Stimulated activated CD8-positive, alpha-beta memory T cell treated with anti-CD3 and anti-CD28 coated beads, Interleukin-12 subunit alpha, Interleukin-12 subunit beta, amount 100 ng/mL, for 24 hours (primary cell): ENCODE measurements around the gene EMC1.
"Not testable (repeated sequence)": the region's sequence is repeated elsewhere in the genome, so short reads cannot be mapped to it uniquely, and the experiment has no call there.

Source experiments
- DNase-seq: peaks from one replicate; pipeline ENCODE4 v3.0.0-alpha.2; 2020; ENCODE audit errors: extremely low read depth

EMC1 gene

GRCh38 chr1:19251305-19252196 is at the start of gene EMC1, which contains the start of gene MRTO4:
TSS of gene EMC1 (minus strand) at chr1:19251524. CDS start at chr1:19251509, 15 bp downstream.
TSS of gene MRTO4 (plus strand) at chr1:19251805. CDS start at chr1:19251836, 31 bp downstream.
- peak; percentile 75 for DNase-seq

- no peak for DNase-seq
Observed at GRCh38 chr1:19300211-19300610, 48.9 kb upstream of the EMC1 start.

GRCh38 chr1:19294638-19295037 is 43.3 kb upstream of the EMC1 start:
- DNase-seq: no peak

GRCh38 chr1:19289244-19289643 is 37.9 kb upstream of the EMC1 start:
- DNase-seq: no peak

- DNase-seq: peak; percentile 31
Observed at GRCh38 chr1:19288324-19289241, 37.3 kb upstream of the EMC1 start, which contains the start of gene AKR7A3. TSS of gene AKR7A3 (minus strand) at chr1:19288770. CDS start at chr1:19288709, 61 bp downstream.

GRCh38 chr1:19287436-19288185 is 36.3 kb upstream of the EMC1 start:
- DNase-seq: no peak

GRCh38 chr1:19285807-19286206 is 34.5 kb upstream of the EMC1 start:
- DNase-seq: not testable (repeated sequence)

GRCh38 chr1:19285366-19285765 is 34.0 kb upstream of the EMC1 start:
- DNase-seq: not testable (repeated sequence)

GRCh38 chr1:19284881-19285280 is 33.6 kb upstream of the EMC1 start:
- no peak for DNase-seq

GRCh38 chr1:19283891-19284290 is 32.6 kb upstream of the EMC1 start:
- DNase-seq: no peak

- no peak for DNase-seq
Observed at GRCh38 chr1:19274636-19275035, 23.3 kb upstream of the EMC1 start.

- DNase-seq: not testable (repeated sequence)
Observed at GRCh38 chr1:19273844-19274531, 22.7 kb upstream of the EMC1 start.

- no peak for DNase-seq
Observed at GRCh38 chr1:19273106-19273843, 22.0 kb upstream of the EMC1 start.

GRCh38 chr1:19272064-19272463 is 20.7 kb upstream of the EMC1 start:
- DNase-seq: no peak

- DNase-seq: not testable (repeated sequence)
Observed at GRCh38 chr1:19270343-19270730, 19.0 kb upstream of the EMC1 start.

GRCh38 chr1:19269427-19270342 is 18.4 kb upstream of the EMC1 start:
- not testable (repeated sequence) for DNase-seq

- no peak for DNase-seq
Observed at GRCh38 chr1:19268445-19268844, 17.1 kb upstream of the EMC1 start.

- no peak for DNase-seq
Observed at GRCh38 chr1:19262744-19263143, 11.4 kb upstream of the EMC1 start.

- no peak for DNase-seq
Observed at GRCh38 chr1:19262047-19262446, 10.7 kb upstream of the EMC1 start.
